Tibial artery (tissue), 4 donors: ENCODE data around the gene ETV7.
A peak's percentile ranks its signal among the peaks of the same experiment; 100 is the strongest.

Experiments
- DNase-seq, 2 donors: peaks; one replicate each; pipeline ENCODE4 v3.0.0-alpha.2; 2019
- H3K27ac ChIP-seq, 2 donors: fragments of 200-600 bp; sonication (generic) in 1 of 2; 1 replicate in 1 of 2; 2 replicates in 1 of 2; pipeline ENCODE4 v1.5.1; 2018 to 2019; ENCODE audit warnings: mild to moderate bottlenecking in 1 of 2
- H3K27me3 ChIP-seq, 2 donors: fragments of 200-600 bp; sonication (generic) in 1 of 2; one replicate each; pipeline versions ENCODE4 v1.5.1 to v1.6.0; 2016 to 2019
- H3K36me3 ChIP-seq, 3 donors: fragments of 200-600 bp; sonication (generic) in 2 of 3; one replicate each; pipeline ENCODE4 v1.5.1; 2016 to 2019; ENCODE audit warnings: mild to moderate bottlenecking in 2 of 3
- H3K4me1 ChIP-seq, 4 donors: fragments of 200-600 bp; sonication (generic) in 2 of 4; 1 replicate in 3 of 4; 2 replicates in 1 of 4; pipeline ENCODE4 v1.5.1; 2016 to 2019
- H3K4me3 ChIP-seq, 2 donors: fragments of 200-600 bp; sonication (generic) in 1 of 2; 1 replicate in 1 of 2; 2 replicates in 1 of 2; pipeline ENCODE4 v1.5.1; 2018 to 2019; ENCODE audit warnings: mild to moderate bottlenecking in 2 of 2
- H3K9me3 ChIP-seq, 3 donors: fragments of 200-600 bp; sonication (generic) in 1 of 3; one replicate each; pipeline ENCODE4 v1.5.1; 2016 to 2019
- intact Hi-C: fragments of 100-400 bp; cut with DNase I; formaldehyde crosslinking; loops from one replicate; pipeline ENCODE4 v1.15.0; 2023; ENCODE audit warnings: low total_unique reads
- TF ChIP-seq, protein P1 (sequence below), 2 experiments: fragments of 200-600 bp in 1 of 2; fragments of 450-650 bp in 1 of 2; IDR thresholded peaks; one replicate each; pipeline ENCODE4 v1.5.1; 2017 to 2019; ENCODE audit warnings: antibody characterized with exemption in 2 of 2, mild to moderate bottlenecking in 1 of 2, moderate library complexity in 1 of 2

The ETV7 gene

DNA sequence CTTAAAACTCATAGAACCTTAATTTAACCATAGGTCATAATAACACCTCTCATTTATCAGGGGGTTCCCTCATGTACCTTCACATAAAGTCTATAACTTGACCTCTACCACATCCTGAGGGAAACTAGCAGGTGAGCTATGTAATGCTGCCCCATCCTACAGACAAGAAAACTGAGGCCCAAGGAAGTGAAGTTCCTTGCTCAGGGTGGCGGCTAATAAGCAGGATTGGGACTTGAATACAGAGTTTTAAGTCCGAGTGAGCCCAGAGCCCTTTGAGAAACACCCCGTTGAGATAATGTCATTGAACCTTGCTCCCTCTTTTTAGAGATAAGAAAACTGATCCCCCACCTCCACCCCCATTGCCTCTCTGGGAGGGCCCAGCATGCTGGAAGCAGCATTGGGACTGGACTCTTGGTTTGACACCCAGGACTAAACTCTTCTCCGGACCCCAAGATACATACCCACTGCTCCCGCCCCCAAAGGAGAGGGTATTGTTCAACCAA is 51.2 kb downstream of the ETV7 start:
- Histone ChIP-seq H3K9me3 (no peaks in the 10 kb centered on the region), H3K4me3 (no peak overlapping the region), H3K27ac (no peak overlapping the region), H3K4me1 (peaks cover 0 to 10% (median 4%) of the 10 kb centered on the region in 4 donors), H3K36me3 (no peaks in the 10 kb centered on the region), H3K27me3 (peaks cover 0 to 33% of the 10 kb centered on the region in 2 donors)
- TF ChIP-seq, protein P1, sequence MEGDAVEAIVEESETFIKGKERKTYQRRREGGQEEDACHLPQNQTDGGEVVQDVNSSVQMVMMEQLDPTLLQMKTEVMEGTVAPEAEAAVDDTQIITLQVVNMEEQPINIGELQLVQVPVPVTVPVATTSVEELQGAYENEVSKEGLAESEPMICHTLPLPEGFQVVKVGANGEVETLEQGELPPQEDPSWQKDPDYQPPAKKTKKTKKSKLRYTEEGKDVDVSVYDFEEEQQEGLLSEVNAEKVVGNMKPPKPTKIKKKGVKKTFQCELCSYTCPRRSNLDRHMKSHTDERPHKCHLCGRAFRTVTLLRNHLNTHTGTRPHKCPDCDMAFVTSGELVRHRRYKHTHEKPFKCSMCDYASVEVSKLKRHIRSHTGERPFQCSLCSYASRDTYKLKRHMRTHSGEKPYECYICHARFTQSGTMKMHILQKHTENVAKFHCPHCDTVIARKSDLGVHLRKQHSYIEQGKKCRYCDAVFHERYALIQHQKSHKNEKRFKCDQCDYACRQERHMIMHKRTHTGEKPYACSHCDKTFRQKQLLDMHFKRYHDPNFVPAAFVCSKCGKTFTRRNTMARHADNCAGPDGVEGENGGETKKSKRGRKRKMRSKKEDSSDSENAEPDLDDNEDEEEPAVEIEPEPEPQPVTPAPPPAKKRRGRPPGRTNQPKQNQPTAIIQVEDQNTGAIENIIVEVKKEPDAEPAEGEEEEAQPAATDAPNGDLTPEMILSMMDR (IDR thresholded peaks at IDR 0.05), result no peak
- intact Hi-C loops, result no loop called here
- DNase-seq, result peak in 1 of 2 donors; percentile 0

DNA sequence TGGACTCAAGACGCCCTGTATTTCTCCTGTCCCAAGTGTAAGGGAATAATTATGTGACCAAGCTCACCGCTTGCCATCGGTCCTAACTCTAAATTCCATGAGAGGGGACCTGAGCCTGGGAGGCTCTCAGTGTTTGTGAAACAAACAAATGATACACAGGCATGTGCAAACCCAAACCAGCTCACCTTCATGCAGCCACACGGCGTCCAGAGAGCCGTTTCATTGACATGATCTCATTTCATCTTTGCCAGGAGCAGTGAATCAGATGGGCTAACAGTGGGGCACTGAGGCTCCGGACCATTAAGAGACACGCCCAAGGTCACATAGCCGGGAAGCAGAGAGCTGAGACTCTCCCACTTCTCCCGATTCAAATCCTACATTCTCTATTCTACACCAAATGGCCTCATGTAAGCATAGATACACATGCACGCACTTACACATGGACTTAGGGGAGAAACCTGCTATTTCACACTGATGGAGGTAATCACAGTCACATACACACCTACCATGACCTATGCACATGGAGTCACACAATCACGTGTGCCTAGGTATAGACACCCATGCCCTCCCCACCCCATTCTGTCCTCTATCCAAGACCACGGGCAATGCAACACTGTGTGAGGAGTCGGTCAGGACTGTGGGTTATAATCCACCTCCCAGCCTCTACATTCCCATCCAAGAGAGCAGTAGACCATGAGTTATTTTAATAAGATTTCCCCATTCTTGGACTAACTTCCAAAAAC is 51.8 kb downstream of the ETV7 start:
- intact Hi-C loops, result no loop called here
- Histone ChIP-seq H3K36me3 (no peaks in the 10 kb centered on the region), H3K27me3 (peaks cover 0 to 33% of the 10 kb centered on the region in 2 donors), H3K4me3 (no peak overlapping the region), H3K9me3 (no peaks in the 10 kb centered on the region), H3K4me1 (peaks cover 0 to 3% (median 1%) of the 10 kb centered on the region in 4 donors), H3K27ac (no peak overlapping the region)
- peak; percentile 3 to 19 for DNase-seq
- TF ChIP-seq, protein P1 (IDR thresholded peaks at IDR 0.05), result no peak

DNA sequence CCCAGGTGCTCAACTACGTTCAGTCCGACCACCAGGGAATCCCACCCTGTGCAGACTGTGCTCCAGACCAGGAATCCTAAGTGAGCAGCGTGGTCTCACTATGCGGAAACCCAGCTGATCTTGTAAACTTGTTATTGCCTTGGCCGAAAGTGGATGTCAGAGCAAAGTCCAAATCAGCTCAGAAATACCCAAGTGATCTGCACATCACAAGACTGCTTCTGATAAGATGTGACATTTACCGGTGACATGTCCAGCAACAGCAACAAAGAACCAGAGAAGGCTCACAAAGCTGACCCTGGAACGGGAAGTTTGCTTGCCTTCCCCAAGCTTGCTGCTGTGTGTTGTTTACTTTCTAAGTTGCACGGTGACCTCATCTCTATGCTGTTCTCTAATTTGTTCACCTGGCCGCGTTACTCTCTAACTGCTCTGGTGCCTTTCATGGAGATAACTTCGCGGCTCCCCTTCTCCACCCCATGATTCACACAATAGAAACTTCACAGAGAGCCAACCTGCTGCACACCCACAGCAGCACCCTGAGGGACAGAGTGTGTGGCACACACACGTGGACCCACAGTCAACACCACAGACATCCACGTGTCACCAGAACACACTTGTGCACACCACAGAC is 52.5 kb downstream of the ETV7 start:
- DNase-seq, result peak; percentile 4 to 29
- no peak overlapping the region for H3K4me3 ChIP-seq

DNA sequence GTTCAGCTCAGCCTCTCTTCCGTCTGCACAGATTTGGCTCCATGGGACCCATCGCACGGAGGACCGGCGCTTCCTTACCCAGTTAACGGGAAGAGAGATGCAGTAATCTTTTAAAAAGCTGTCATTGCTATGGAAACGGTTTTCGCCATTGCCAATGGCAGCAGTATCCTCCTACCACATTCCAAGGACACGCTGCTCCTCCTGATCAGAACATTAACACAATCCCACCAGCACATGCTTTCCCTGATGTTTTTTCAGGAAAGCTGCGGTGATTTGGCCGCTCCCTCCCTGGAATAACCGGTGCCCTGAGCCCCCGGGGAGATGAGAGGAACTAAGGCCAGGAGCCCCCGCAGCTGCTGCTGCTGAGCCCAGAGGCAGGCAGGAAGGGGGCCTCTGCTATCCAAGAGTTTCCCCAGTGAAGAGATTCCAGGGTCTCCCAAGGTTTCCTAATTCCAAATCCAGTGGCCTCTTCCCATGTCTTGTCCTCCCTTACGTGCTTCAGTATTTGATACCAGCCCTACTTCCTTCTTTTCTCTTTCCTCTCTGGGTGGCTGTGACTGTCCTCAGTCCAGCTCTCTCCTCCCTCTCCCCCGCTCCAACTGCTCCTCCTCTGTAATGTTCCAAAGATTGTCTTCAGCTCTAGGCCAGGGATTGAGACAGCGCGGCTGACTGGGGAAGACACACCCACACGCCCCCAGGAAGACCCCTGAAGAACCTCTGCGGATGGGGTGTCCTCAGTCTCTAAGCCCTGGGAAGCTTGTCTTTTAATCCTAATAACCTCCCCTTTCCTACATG is 53.3 kb downstream of the ETV7 start:
- TF ChIP-seq, protein P1 (IDR thresholded peaks at IDR 0.05), result no peak
- H3K27ac ChIP-seq, result no peak overlapping the region
- H3K4me3 ChIP-seq, result no peak overlapping the region
- peaks cover 0 to 44% of the 10 kb centered on the region in 2 donors for H3K27me3 ChIP-seq
- intact Hi-C loops, result no loop called here
- no peaks in the 10 kb centered on the region for H3K4me1 ChIP-seq
- H3K9me3 ChIP-seq, result no peaks in the 10 kb centered on the region
- peak; percentile 22 to 42 for DNase-seq
- no peaks in the 10 kb centered on the region for H3K36me3 ChIP-seq

More for the DNA sequence above, 52.5 kb downstream of the ETV7 start:
- H3K9me3 ChIP-seq, result no peaks in the 10 kb centered on the region
- peaks cover 0 to 40% of the 10 kb centered on the region in 2 donors for H3K27me3 ChIP-seq
- H3K27ac ChIP-seq, result no peak overlapping the region
- no peaks in the 10 kb centered on the region for H3K36me3 ChIP-seq
- TF ChIP-seq, protein P1 (IDR thresholded peaks at IDR 0.05), result no peak
- intact Hi-C loops, result no loop called here
- no peaks in the 10 kb centered on the region for H3K4me1 ChIP-seq

DNA sequence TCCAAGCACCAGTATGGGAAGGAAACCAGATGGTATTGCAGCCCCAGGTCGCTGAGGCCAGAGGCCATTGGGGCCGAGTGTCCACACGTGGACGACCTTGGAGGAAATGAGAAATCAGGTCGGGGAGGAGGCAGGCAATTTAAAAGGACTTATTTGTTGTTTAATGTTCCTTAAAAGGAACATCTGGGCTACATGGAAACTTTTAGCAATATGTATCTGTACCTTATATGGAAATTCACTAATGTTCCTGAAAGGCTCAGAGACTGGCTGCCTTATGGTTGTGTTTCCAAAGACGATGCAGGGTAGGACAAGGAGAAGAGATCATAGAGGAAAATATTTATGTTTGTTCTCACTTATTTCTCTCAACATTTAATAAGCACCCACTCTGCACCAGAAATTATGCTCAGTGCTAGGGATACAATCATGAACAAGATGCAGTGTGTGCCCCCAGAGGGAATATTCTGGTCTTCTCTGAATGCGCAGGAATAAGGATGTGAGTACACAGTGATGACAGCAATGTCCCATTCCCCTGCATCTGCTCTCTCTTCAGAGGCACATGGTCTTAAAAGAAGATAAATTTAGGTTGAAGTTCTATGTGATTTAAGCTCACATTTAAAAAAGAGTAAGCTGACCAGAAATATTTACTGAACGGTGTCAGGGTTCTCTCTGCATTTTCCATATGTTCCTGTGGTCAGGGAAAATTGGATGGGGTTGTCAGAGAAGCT is 54.1 kb downstream of the ETV7 start:
- H3K4me3 ChIP-seq, result no peak overlapping the region
- H3K9me3 ChIP-seq, result no peaks in the 10 kb centered on the region
- intact Hi-C loops, result no loop called here
- peaks cover 0 to 44% of the 10 kb centered on the region in 2 donors for H3K27me3 ChIP-seq
- H3K27ac ChIP-seq, result no peak overlapping the region
- no peaks in the 10 kb centered on the region for H3K4me1 ChIP-seq
- no peaks in the 10 kb centered on the region for H3K36me3 ChIP-seq
- DNase-seq, result no peak
- TF ChIP-seq, protein P1 (IDR thresholded peaks at IDR 0.05), result no peak
